ENCODE measurements around the gene RCC1. TPM values are rescaled to one million over a fixed set of nuclear protein-coding genes. Genes with fewer than 3 reads are reported as not detected.

Gene RCC1
- total RNA-seq, 1 experiment from 2014 or later: 96.5 TPM

GRCh38 chr1:28565040-28565439, 59.2 kb downstream of the RCC1 start:
- Histone ChIP-seq H4K20me1 (ENCODE audit: low read length) (no peaks in the 10 kb centered on the region), H3K4me1 (ENCODE audit: insufficient read depth, low read length) (no peaks in the 10 kb centered on the region), H3K4me3 (ENCODE audit: low read length) (no peak overlapping the region), H3K27ac (ENCODE audit: low read length) (no peak overlapping the region), H3K4me2 (ENCODE audit: low read length) (no peak overlapping the region), H3K27me3 (ENCODE audit: low read length) (no peaks in the 10 kb centered on the region), H3K9me3 (ENCODE audit: low read length) (no peaks in the 10 kb centered on the region), H2AFZ (ENCODE audit: low read length) (no peak overlapping the region), H3F3A (ENCODE audit: low read length, unreplicated experiment) (no peaks in the 10 kb centered on the region), H3K36me3 (ENCODE audit: low read depth, low read length) (peaks cover 37% of the 10 kb centered on the region), H3K9me2 (replicated peaks; ENCODE audit: low read length) (no peaks in the 10 kb centered on the region), H3K9ac (ENCODE audit: low read length) (no peak overlapping the region), H3K79me2 (ENCODE audit: low read length) (no peaks in the 10 kb centered on the region)
- intact Hi-C loops (cut with micrococcal nuclease): no loop called here
- TF ChIP-seq CTCF (conservative IDR thresholded peaks at IDR 0.05; ENCODE audit: low read depth, low read length): no peak
- ChIA-PET CTCF (no interaction called here), POLR2A (ENCODE audit: unreplicated experiment) (no interaction called here)
- BruUV-seq (replicated peaks): no TSS peak
- DNase-seq (no peak), ATAC-seq (no peak)

GRCh38 chr1:28565726-28566125, 59.9 kb downstream of the RCC1 start:
- Histone ChIP-seq H3K4me1 (ENCODE audit: insufficient read depth, low read length) (no peaks in the 10 kb centered on the region), H3K36me3 (ENCODE audit: low read depth, low read length) (peaks cover 32% of the 10 kb centered on the region), H3K4me3 (ENCODE audit: low read length) (no peak overlapping the region), H3K4me2 (ENCODE audit: low read length) (no peak overlapping the region), H3K27ac (ENCODE audit: low read length) (no peak overlapping the region), H4K20me1 (ENCODE audit: low read length) (no peaks in the 10 kb centered on the region), H2AFZ (ENCODE audit: low read length) (no peak overlapping the region), H3K27me3 (ENCODE audit: low read length) (no peaks in the 10 kb centered on the region), H3K79me2 (ENCODE audit: low read length) (no peaks in the 10 kb centered on the region), H3K9me2 (replicated peaks; ENCODE audit: low read length) (no peaks in the 10 kb centered on the region), H3K9me3 (ENCODE audit: low read length) (no peaks in the 10 kb centered on the region), H3F3A (ENCODE audit: low read length, unreplicated experiment) (no peaks in the 10 kb centered on the region), H3K9ac (ENCODE audit: low read length) (no peak overlapping the region)
- intact Hi-C loops (cut with micrococcal nuclease): no loop called here
- DNase-seq: no peak
- BruUV-seq (replicated peaks): no TSS peak
- no peak for ATAC-seq
- TF ChIP-seq EZH2phosphoT487 (IDR thresholded peaks at IDR 0.05; ENCODE audit: borderline replicate concordance, low read length) (no peak), CTCF (conservative IDR thresholded peaks at IDR 0.05; ENCODE audit: low read depth, low read length) (no peak), EZH2 (IDR thresholded peaks at IDR 0.05; ENCODE audit: low read length, unreplicated experiment) (no peak)
- ChIA-PET CTCF (no interaction called here), POLR2A (ENCODE audit: unreplicated experiment) (no interaction called here)

DNA sequence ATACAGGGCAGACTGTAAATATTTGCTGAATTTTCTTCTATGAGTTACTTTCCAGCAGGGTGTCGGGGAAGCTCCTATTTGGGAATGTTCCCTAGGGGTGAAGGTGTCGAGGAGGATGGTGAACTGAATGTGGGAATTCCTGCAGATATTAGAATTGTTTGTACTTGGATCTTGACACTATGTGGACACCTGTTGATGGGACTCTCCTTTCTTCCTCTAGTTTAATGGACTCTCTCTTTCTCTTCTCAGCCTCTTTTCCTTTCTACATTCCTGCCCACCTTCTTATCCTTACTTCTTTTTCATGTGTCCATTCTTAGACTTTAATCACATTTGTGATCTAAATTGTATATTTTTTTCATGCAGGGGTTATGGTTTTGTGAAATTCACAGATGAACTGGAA, 61.1 kb downstream of the RCC1 start:
- no peaks in the 10 kb centered on the region for H3K9me2 ChIP-seq (replicated peaks; ENCODE audit: low read length)
- TF ChIP-seq EZH2phosphoT487 (IDR thresholded peaks at IDR 0.05; ENCODE audit: borderline replicate concordance, low read length) (no peak), EZH2 (IDR thresholded peaks at IDR 0.05; ENCODE audit: low read length, unreplicated experiment) (no peak)
- ATAC-seq (no peak), DNase-seq (no peak)
- ChIA-PET POLR2A (ENCODE audit: unreplicated experiment) (no interaction called here), CTCF (no interaction called here)
- no peak overlapping the region for H3K4me3 ChIP-seq (ENCODE audit: low read length)
- H3F3A ChIP-seq (ENCODE audit: low read length, unreplicated experiment): no peaks in the 10 kb centered on the region
- peaks cover 29% of the 10 kb centered on the region for H3K36me3 ChIP-seq (ENCODE audit: low read depth, low read length)
- H3K9me3 ChIP-seq (ENCODE audit: low read length): no peaks in the 10 kb centered on the region
- no peaks in the 10 kb centered on the region for H4K20me1 ChIP-seq (ENCODE audit: low read length)
- intact Hi-C loops (cut with micrococcal nuclease): no loop called here
- H3K27me3 ChIP-seq (ENCODE audit: low read length): no peaks in the 10 kb centered on the region
- H3K4me1 ChIP-seq (ENCODE audit: insufficient read depth, low read length): no peaks in the 10 kb centered on the region
- no peak overlapping the region for H3K27ac ChIP-seq (ENCODE audit: low read length)
- no TSS peak for BruUV-seq (replicated peaks)
- H3K79me2 ChIP-seq (ENCODE audit: low read length): no peaks in the 10 kb centered on the region
- H2AFZ ChIP-seq (ENCODE audit: low read length): no peak overlapping the region
- no peak overlapping the region for H3K4me2 ChIP-seq (ENCODE audit: low read length)
- no peak overlapping the region for H3K9ac ChIP-seq (ENCODE audit: low read length)
